Tibial nerve (tissue), 4 donors: ENCODE results near the gene PPME1. TPM values are rescaled to one million over a fixed set of nuclear protein-coding genes. Genes with fewer than 3 reads are reported as not detected.
"Not testable (repeated sequence)": the region's sequence is repeated elsewhere in the genome, so short reads cannot be mapped to it uniquely, and the experiment has no call there.

Experiments used
- DNase-seq, 2 donors: peaks; one replicate each; pipeline ENCODE4 v3.0.0-alpha.2; 2019; ENCODE audit warnings: low spot score in 2 of 2
- H3K27ac ChIP-seq, 4 donors: fragments of 200-600 bp; sonication (generic) in 3 of 4; one replicate each; pipeline ENCODE4 v1.5.1; 2017 to 2019; ENCODE audit warnings: mild to moderate bottlenecking in 1 of 4
- H3K27me3 ChIP-seq, 2 donors: fragments of 200-600 bp; sonication (generic) in 1 of 2; one replicate each; pipeline versions ENCODE4 v1.5.1 to v1.6.0; 2017 to 2019
- H3K36me3 ChIP-seq, 3 donors: fragments of 200-600 bp; sonication (generic); one replicate each; pipeline ENCODE4 v1.5.1; 2018 to 2019
- H3K4me1 ChIP-seq, 4 donors: fragments of 200-600 bp; sonication (generic) in 3 of 4; one replicate each; pipeline ENCODE4 v1.5.1; 2017 to 2019
- H3K4me3 ChIP-seq, 4 donors: fragments of 200-600 bp; sonication (generic) in 3 of 4; one replicate each; pipeline ENCODE4 v1.5.1; 2017 to 2019; ENCODE audit warnings: mild to moderate bottlenecking in 1 of 4, moderate library complexity in 1 of 4
- H3K9me3 ChIP-seq, 4 donors: fragments of 200-600 bp; sonication (generic) in 3 of 4; one replicate each; pipeline ENCODE4 v1.5.1; 2017 to 2019
- EP300 ChIP-seq, 2 donors: sonication (generic); formaldehyde crosslinking; IDR thresholded peaks; one replicate each; pipeline ENCODE4 v1.6.1; 2017; ENCODE audit warnings: antibody characterized with exemption in 2 of 2, mild to moderate bottlenecking in 1 of 2
- POLR2A ChIP-seq, 2 donors: fragments of 450-650 bp; IDR thresholded peaks; one replicate each; pipeline ENCODE4 v1.6.1; 2017; ENCODE audit warnings: antibody characterized with exemption in 2 of 2, mild to moderate bottlenecking in 2 of 2, moderate library complexity in 2 of 2
- WGBS, 2 donors: methylation state at CpG; one replicate each; pipeline ENCODE4 v1.1.5; 2018; 5-methylcytosine and 5-hydroxymethylcytosine counted together
- total RNA-seq, 4 donors: library from RNA; depleted of rRNA; stranded (reverse); fragments of >200 nt; gene quantifications; one replicate each; pipeline ENCODE4 v1.1.0, GENCODE V29; 2016
- TF ChIP-seq, protein P1 (sequence below), 5 experiments: fragments of 200-600 bp in 3 of 5; fragments of 450-650 bp in 2 of 5; sonication (generic) in 3 of 5; IDR thresholded peaks; one replicate each; pipeline ENCODE4 v1.5.1; 2016 to 2019; ENCODE audit warnings: antibody characterized with exemption in 5 of 5, mild to moderate bottlenecking in 3 of 5, moderate library complexity in 2 of 5

Gene PPME1
- total RNA-seq, 4 donors from 2014 or later = 17.8 to 35.6 (median 26.5) TPM

DNA sequence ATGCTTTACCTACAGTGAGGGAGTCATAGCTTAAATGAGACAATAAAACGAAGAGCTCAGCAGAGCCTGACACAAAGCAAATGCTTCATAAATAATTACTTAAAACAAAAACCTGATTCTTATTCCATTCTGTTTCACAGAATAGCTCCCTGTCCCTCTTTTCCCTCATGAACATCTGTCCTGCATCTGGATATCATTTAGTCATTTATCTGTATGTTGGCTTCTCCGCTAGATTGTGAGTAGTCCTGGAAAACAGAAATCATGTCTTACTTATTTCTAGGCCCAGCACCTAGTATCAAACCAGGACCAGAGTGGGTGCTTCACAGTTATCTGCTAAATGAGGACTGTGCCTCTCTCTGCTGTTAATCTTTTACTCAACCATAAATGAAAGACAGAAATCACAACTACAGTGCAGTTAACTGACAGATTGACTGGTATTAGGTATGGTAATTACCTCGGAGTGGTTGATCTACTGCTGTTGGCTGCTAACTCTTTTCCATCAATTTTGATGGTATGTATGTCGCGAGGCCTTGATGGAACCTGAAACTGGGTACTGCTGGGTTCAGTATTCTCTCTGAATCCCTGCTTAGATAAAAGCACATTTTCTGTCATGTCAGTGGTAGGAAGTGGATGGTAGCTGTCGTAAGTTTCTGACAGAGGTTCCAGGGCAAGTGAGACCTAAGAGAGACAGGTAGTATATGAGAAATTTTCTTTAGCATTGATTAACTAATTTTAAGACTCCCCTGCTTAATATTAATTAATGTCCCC is 31.8 kb upstream of the PPME1 start:
- no peak for DNase-seq
- TF ChIP-seq EP300 (IDR thresholded peaks at IDR 0.05) (no peak), POLR2A (IDR thresholded peaks at IDR 0.05) (no peak)
- TF ChIP-seq, protein P1, sequence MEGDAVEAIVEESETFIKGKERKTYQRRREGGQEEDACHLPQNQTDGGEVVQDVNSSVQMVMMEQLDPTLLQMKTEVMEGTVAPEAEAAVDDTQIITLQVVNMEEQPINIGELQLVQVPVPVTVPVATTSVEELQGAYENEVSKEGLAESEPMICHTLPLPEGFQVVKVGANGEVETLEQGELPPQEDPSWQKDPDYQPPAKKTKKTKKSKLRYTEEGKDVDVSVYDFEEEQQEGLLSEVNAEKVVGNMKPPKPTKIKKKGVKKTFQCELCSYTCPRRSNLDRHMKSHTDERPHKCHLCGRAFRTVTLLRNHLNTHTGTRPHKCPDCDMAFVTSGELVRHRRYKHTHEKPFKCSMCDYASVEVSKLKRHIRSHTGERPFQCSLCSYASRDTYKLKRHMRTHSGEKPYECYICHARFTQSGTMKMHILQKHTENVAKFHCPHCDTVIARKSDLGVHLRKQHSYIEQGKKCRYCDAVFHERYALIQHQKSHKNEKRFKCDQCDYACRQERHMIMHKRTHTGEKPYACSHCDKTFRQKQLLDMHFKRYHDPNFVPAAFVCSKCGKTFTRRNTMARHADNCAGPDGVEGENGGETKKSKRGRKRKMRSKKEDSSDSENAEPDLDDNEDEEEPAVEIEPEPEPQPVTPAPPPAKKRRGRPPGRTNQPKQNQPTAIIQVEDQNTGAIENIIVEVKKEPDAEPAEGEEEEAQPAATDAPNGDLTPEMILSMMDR (IDR thresholded peaks at IDR 0.05) = no peak
- Histone ChIP-seq H3K36me3 (peaks cover 0 to 30% (median 0%) of the 10 kb centered on the region in 3 donors), H3K4me1 (peaks cover 0 to 38% (median 0%) of the 10 kb centered on the region in 4 donors), H3K27ac (peak overlapping the region in 2 of 4 donors; percentile 29 to 36), H3K4me3 (no peak overlapping the region), H3K9me3 (no peaks in the 10 kb centered on the region), H3K27me3 (no peaks in the 10 kb centered on the region)
- WGBS, 2 donors = 90 to 91% methylated on average over 6 of the region's 6 CpGs

DNA sequence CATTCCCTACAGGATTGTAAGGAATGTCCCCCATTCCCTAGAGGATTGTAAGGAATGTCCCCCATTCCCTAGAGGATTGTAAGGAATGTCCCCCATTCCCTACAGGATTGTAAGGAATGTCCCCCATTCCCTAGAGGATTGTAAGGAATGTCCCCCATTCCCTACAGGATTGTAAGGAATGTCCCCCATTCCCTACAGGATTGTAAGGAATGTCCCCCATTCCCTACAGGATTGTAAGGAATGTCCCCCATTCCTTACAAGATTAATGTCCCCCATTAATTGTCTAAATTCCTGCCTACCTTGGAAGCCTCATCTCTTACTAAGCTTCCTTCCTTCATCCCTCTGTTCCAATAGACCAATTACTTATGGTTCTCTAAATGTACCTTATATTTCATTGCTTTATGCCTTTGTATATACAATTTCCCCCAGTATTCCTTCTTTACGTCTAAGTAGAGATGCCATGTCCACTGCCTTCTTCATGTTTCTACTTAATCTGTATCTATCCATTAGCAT is 31.1 kb upstream of the PPME1 start:
- H3K27me3 ChIP-seq, H3K9me3 ChIP-seq, DNase-seq, H3K4me3 ChIP-seq: not testable (repeated sequence)
- H3K27ac ChIP-seq = peak overlapping the region in 1 of 4 donors; percentile 29
- H3K36me3 ChIP-seq = peaks cover 0 to 30% (median 0%) of the 10 kb centered on the region in 3 donors
- 86 to 92% methylated on average over 1 of the region's 1 CpG for WGBS, 2 donors
- H3K4me1 ChIP-seq = peaks cover 0 to 38% (median 0%) of the 10 kb centered on the region in 4 donors

DNA sequence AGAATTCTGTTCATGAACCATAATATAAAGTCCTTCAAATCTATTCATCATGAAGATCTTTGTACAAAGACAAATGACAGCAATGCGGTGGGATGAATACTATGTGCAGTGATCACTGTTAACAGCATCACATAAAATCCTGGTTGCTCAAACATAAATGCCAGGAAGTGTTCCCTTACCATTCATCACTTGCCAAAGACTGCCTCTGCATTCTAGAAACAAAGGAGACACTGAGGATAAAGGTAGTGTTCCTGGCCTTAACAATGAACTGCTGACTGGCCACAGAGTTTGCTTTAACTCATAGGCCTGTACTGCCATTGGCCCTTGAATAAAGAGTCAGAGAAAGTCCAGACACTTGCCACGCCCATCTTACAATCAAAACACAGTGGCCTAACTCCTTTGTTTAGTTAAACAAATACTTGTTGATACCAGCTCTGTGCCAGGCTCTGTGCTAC is 29.8 kb upstream of the PPME1 start:
- peaks cover 0 to 22% (median 0%) of the 10 kb centered on the region in 3 donors for H3K36me3 ChIP-seq
- H3K27me3 ChIP-seq = no peaks in the 10 kb centered on the region
- no peak overlapping the region for H3K27ac ChIP-seq
- DNase-seq = no peak
- no peaks in the 10 kb centered on the region for H3K9me3 ChIP-seq
- no peak overlapping the region for H3K4me3 ChIP-seq
- peaks cover 0 to 38% (median 0%) of the 10 kb centered on the region in 4 donors for H3K4me1 ChIP-seq
- no peak for TF ChIP-seq POLR2A (IDR thresholded peaks at IDR 0.05)
- TF ChIP-seq EP300 (IDR thresholded peaks at IDR 0.05) = no peak
- TF ChIP-seq, protein P1 (IDR thresholded peaks at IDR 0.05) = no peak
- 51 to 57% methylated on average over 2 of the region's 2 CpGs for WGBS, 2 donors

DNA sequence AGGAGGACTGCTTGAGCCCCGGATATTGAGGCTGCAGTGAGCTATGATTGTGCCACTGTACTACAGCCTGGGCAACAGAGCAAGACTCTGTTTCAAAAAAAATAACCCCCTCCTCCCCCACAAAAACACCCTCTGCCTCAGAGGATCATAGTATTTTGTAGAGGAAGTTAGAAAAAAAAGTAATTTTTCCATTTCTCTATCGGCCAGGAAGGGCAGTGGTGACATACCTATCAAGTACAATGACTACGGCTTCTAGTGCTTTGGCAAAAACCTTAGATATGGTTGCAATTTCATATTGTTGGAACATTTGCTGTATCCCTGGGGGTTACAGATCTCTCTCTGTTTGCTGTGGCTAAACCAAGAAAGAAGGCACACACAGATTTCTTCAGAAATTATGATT is 29.2 kb upstream of the PPME1 start:
- WGBS, 2 donors = 77 to 81% methylated on average over 3 of the region's 3 CpGs
- Histone ChIP-seq H3K9me3 (no peaks in the 10 kb centered on the region), H3K36me3 (peaks cover 0 to 17% (median 0%) of the 10 kb centered on the region in 3 donors), H3K4me1 (peaks cover 0 to 38% (median 0%) of the 10 kb centered on the region in 4 donors), H3K27ac (peak overlapping the region in 1 of 4 donors; percentile 46), H3K27me3 (no peaks in the 10 kb centered on the region), H3K4me3 (no peak overlapping the region)
- TF ChIP-seq, protein P1 (IDR thresholded peaks at IDR 0.05) = no peak
- TF ChIP-seq EP300 (IDR thresholded peaks at IDR 0.05) (no peak), POLR2A (IDR thresholded peaks at IDR 0.05) (no peak)
- no peak for DNase-seq

DNA sequence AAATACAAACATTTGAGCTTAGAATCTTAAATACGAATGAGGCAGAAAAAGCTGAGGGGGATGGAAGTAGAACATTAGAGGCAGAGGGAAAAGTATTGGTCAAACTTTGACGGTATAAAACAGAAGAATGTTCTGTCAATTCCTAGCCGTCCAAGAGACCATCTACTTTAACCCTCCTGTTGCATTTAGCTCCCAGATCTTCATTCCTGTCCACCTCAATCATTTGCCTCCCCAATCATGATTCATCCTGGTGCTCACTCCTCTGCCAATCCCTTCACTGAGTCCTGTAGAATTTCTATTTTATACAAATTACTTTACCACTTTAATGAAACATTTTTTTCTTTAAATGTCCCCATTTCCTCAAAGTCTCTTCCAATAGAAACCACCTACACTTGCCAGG is 28.5 kb upstream of the PPME1 start:
- WGBS, 2 donors = 61 to 73% methylated on average over 3 of the region's 3 CpGs
- Histone ChIP-seq H3K27me3 (no peaks in the 10 kb centered on the region), H3K4me3 (no peak overlapping the region), H3K9me3 (no peaks in the 10 kb centered on the region), H3K27ac (peak overlapping the region in 1 of 4 donors; percentile 46), H3K36me3 (peaks cover 0 to 12% (median 0%) of the 10 kb centered on the region in 3 donors), H3K4me1 (peaks cover 0 to 41% (median 0%) of the 10 kb centered on the region in 4 donors)
- no peak for DNase-seq
- TF ChIP-seq EP300 (IDR thresholded peaks at IDR 0.05) = no peak
- no peak for TF ChIP-seq POLR2A (IDR thresholded peaks at IDR 0.05)
- TF ChIP-seq, protein P1 (IDR thresholded peaks at IDR 0.05) = no peak
